Right ventricle myocardium superior (tissue), 1 donor: ENCODE data around the gene RANBP17. TPM values are rescaled to one million over a fixed set of nuclear protein-coding genes. Genes with fewer than 3 reads are reported as not detected.

Experiments used
- ATAC-seq: fragments of 200-7000 bp; cut with Tn5 transposase; one replicate; pipeline ENCODE4 v1.9.1; 2020; ENCODE audit warnings: mild to moderate bottlenecking; ENCODE audit not compliant: poor library complexity
- DNase-seq: peaks from one replicate; pipeline ENCODE4 v3.0.0-alpha.2; 2020
- intact Hi-C: fragments of 100-400 bp; cut with DNase I; formaldehyde crosslinking; loops from one replicate; pipeline ENCODE4 v1.11.2; 2022
- total RNA-seq: library from RNA; stranded (reverse); fragmentation: NEBNext Ultra II Directional; extraction: Animal tissue kit (Norgen Biotek cat#: 25700); gene quantifications from one replicate; pipeline ENCODE4 v1.2.1, GENCODE V29; 2021
- donor health status: DM: no; HTN: yes; CAD: no; lungs with severe emphysema.

Gene RANBP17
- total RNA-seq, 1 donor from 2014 or later: 2.9 TPM

GRCh38 chr5:171121638-171122037 lies 259.8 kb downstream of the RANBP17 start:
- intact Hi-C loops: no loop called here
- ATAC-seq: no peak

GRCh38 chr5:171122372-171122771 lies 260.6 kb downstream of the RANBP17 start:
- ATAC-seq: no peak
- intact Hi-C loops: no loop called here
- no peak for DNase-seq

More at GRCh38 chr5:171121638-171122037, 259.8 kb downstream of the RANBP17 start:
- no peak for DNase-seq

- ATAC-seq (no peak), DNase-seq (no peak)
Observed at GRCh38 chr5:171123417-171123816, 261.6 kb downstream of the RANBP17 start.

GRCh38 chr5:171127314-171127713 lies 265.5 kb downstream of the RANBP17 start:
- DNase-seq (no peak), ATAC-seq (no peak)
- intact Hi-C loops: no loop called here

More at GRCh38 chr5:171123417-171123816, 261.6 kb downstream of the RANBP17 start:
- intact Hi-C loops: no loop called here

- ATAC-seq: no peak
- DNase-seq: no peak
- intact Hi-C loops: no loop called here
Observed at GRCh38 chr5:171128136-171128535, 266.3 kb downstream of the RANBP17 start.

GRCh38 chr5:171129308-171129707 lies 267.5 kb downstream of the RANBP17 start:
- intact Hi-C loops: no loop called here
- no peak for ATAC-seq
- no peak for DNase-seq

GRCh38 chr5:171131497-171131896 lies 269.7 kb downstream of the RANBP17 start:
- intact Hi-C loops: no loop called here
- no peak for ATAC-seq
- DNase-seq: no peak

GRCh38 chr5:171137768-171138525 lies 276.1 kb downstream of the RANBP17 start:
- DNase-seq (no peak), ATAC-seq (no peak)
- intact Hi-C loops: no loop called here

GRCh38 chr5:171139227-171139626 lies 277.4 kb downstream of the RANBP17 start:
- ATAC-seq: no peak
- intact Hi-C loops: no loop called here
- no peak for DNase-seq

GRCh38 chr5:171142617-171143016 lies 280.8 kb downstream of the RANBP17 start:
- ATAC-seq (no peak), DNase-seq (no peak)
- intact Hi-C loops: no loop called here

- intact Hi-C loops: no loop called here
- ATAC-seq (no peak), DNase-seq (no peak)
Observed at GRCh38 chr5:171143171-171143570, 281.4 kb downstream of the RANBP17 start.

- no peak for ATAC-seq
- intact Hi-C loops: no loop called here
Observed at GRCh38 chr5:171143926-171144325, 282.1 kb downstream of the RANBP17 start.

GRCh38 chr5:171149333-171149732 lies 287.5 kb downstream of the RANBP17 start:
- ATAC-seq (no peak), DNase-seq (no peak)
- intact Hi-C loops: no loop called here

More at GRCh38 chr5:171143926-171144325, 282.1 kb downstream of the RANBP17 start:
- DNase-seq: no peak

- intact Hi-C loops: no loop called here
- DNase-seq: no peak
- ATAC-seq: no peak
Observed at GRCh38 chr5:171149772-171150171, 288.0 kb downstream of the RANBP17 start.

- DNase-seq: no peak
- intact Hi-C loops: no loop called here
- ATAC-seq: no peak
Observed at GRCh38 chr5:171152382-171152781, 290.6 kb downstream of the RANBP17 start.

GRCh38 chr5:171155621-171156020 lies 293.8 kb downstream of the RANBP17 start:
- ATAC-seq (no peak), DNase-seq (no peak)
- intact Hi-C loops: no loop called here

GRCh38 chr5:171157276-171157675 lies 295.5 kb downstream of the RANBP17 start:
- no peak for DNase-seq
- intact Hi-C loops: no loop called here
- no peak for ATAC-seq

- DNase-seq (no peak), ATAC-seq (no peak)
- intact Hi-C loops: no loop called here
Observed at GRCh38 chr5:171157775-171158174, 296.0 kb downstream of the RANBP17 start.

- no peak for DNase-seq
- intact Hi-C loops: no loop called here
- ATAC-seq: no peak
Observed at GRCh38 chr5:171158581-171158980, 296.8 kb downstream of the RANBP17 start.

GRCh38 chr5:171162165-171162564 lies 300.3 kb downstream of the RANBP17 start:
- intact Hi-C loops: no loop called here
- DNase-seq (no peak), ATAC-seq (no peak)

GRCh38 chr5:171162596-171162995 lies 300.8 kb downstream of the RANBP17 start:
- ATAC-seq (no peak), DNase-seq (no peak)
- intact Hi-C loops: no loop called here
